ENCODE results near the gene SPATA1.

DNA sequence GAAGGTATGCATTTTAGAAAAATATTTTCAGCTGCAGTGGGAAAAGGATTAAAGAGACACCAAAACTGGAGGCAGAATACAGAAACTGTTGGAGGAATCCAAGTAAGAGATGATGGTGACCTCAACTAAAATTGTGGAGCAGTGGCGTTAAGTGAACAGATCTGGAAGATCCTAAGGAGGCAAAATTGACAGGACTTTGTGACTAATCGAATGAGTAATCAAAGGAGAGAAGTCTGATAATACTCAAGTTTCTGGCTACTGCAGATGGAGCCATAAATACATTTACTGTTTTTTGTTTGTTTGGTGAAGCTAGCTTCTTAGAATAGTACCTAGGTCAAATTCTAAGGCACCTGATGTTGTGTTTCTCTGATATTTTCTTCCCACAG is 65.0 kb downstream of the SPATA1 start:
- TF ChIP-seq CTCF (conservative IDR thresholded peaks at IDR 0.05; ENCODE audit: low read depth, low read length): no peak
- no peak for TF ChIP-seq RAD21 (IDR thresholded peaks at IDR 0.05; ENCODE audit: low read length)
- TF ChIP-seq POLR2A (IDR thresholded peaks at IDR 0.05; ENCODE audit: low read depth, low read length): no peak
- TF ChIP-seq RFX5 (IDR thresholded peaks at IDR 0.05; ENCODE audit: low read depth, low read length): no peak
- TF ChIP-seq CEBPB (IDR thresholded peaks at IDR 0.05; ENCODE audit: low read depth, low read length): no peak
- TF ChIP-seq CHD1 (IDR thresholded peaks at IDR 0.05; ENCODE audit: low read depth, low read length): no peak
- TF ChIP-seq SMC3 (IDR thresholded peaks at IDR 0.05; ENCODE audit: low read depth, low read length): no peak
- no peak for TF ChIP-seq FOS (IDR thresholded peaks at IDR 0.05; ENCODE audit: low read depth, low read length)
- TF ChIP-seq, protein P1, sequence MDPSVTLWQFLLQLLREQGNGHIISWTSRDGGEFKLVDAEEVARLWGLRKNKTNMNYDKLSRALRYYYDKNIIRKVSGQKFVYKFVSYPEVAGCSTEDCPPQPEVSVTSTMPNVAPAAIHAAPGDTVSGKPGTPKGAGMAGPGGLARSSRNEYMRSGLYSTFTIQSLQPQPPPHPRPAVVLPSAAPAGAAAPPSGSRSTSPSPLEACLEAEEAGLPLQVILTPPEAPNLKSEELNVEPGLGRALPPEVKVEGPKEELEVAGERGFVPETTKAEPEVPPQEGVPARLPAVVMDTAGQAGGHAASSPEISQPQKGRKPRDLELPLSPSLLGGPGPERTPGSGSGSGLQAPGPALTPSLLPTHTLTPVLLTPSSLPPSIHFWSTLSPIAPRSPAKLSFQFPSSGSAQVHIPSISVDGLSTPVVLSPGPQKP (IDR thresholded peaks at IDR 0.05; ENCODE audit: borderline replicate concordance, low read depth, low read length): no peak
- no peak for TF ChIP-seq MAFK (IDR thresholded peaks at IDR 0.05; ENCODE audit: low read depth, low read length)
- TF ChIP-seq BHLHE40 (IDR thresholded peaks at IDR 0.05; ENCODE audit: low read depth, low read length): no peak
